Activated CD4-positive, alpha-beta T cell treated with anti-CD3 and anti-CD28 coated beads for 48 hours (primary cell): ENCODE data around the gene PID1.

ENCODE experiments used
- DNase-seq: peaks from one replicate; pipeline ENCODE4 v3.0.0-alpha.2; 2020

PID1 gene

GRCh38 chr2:229162015-229162414 is 109.1 kb downstream of the PID1 start:
- no peak for DNase-seq

- DNase-seq = no peak
Observed at GRCh38 chr2:229160984-229161383, 110.1 kb downstream of the PID1 start.

GRCh38 chr2:229160180-229160579 is 110.9 kb downstream of the PID1 start:
- DNase-seq = no peak

GRCh38 chr2:229159405-229159804 is 111.7 kb downstream of the PID1 start:
- no peak for DNase-seq

GRCh38 chr2:229154381-229154780 is 116.7 kb downstream of the PID1 start:
- DNase-seq = no peak

- DNase-seq = no peak
Observed at GRCh38 chr2:229153951-229154350, 117.1 kb downstream of the PID1 start.

- no peak for DNase-seq
Observed at GRCh38 chr2:229153267-229153666, 117.8 kb downstream of the PID1 start.

GRCh38 chr2:229152674-229153073 is 118.4 kb downstream of the PID1 start:
- no peak for DNase-seq

- DNase-seq = no peak
Observed at GRCh38 chr2:229150317-229150716, 120.8 kb downstream of the PID1 start.

- DNase-seq = no peak
Observed at GRCh38 chr2:229141424-229142025, 129.6 kb downstream of the PID1 start.

GRCh38 chr2:229137639-229138038 is 133.4 kb downstream of the PID1 start:
- no peak for DNase-seq

- DNase-seq = no peak
Observed at GRCh38 chr2:229137066-229137465, 134.0 kb downstream of the PID1 start.

- DNase-seq = no peak
Observed at GRCh38 chr2:229133155-229133772, 137.8 kb downstream of the PID1 start.

- DNase-seq = no peak
Observed at GRCh38 chr2:229132236-229132635, 138.9 kb downstream of the PID1 start.

GRCh38 chr2:229130522-229130921 is 140.6 kb downstream of the PID1 start:
- no peak for DNase-seq

GRCh38 chr2:229129738-229130371 is 141.2 kb downstream of the PID1 start:
- no peak for DNase-seq

GRCh38 chr2:229127471-229127870 is 143.6 kb downstream of the PID1 start:
- DNase-seq = no peak

- no peak for DNase-seq
Observed at GRCh38 chr2:229126066-229126465, 145.0 kb downstream of the PID1 start.

- no peak for DNase-seq
Observed at GRCh38 chr2:229124136-229124535, 147.0 kb downstream of the PID1 start.

GRCh38 chr2:229118927-229119326 is 152.2 kb downstream of the PID1 start:
- no peak for DNase-seq

- no peak for DNase-seq
Observed at GRCh38 chr2:229118336-229118735, 152.8 kb downstream of the PID1 start.

GRCh38 chr2:229111744-229112143 is 159.3 kb downstream of the PID1 start:
- DNase-seq = no peak

GRCh38 chr2:229109195-229109594 is 161.9 kb downstream of the PID1 start:
- no peak for DNase-seq

GRCh38 chr2:229107601-229108000 is 163.5 kb downstream of the PID1 start:
- DNase-seq = no peak

GRCh38 chr2:229104974-229105387 is 166.1 kb downstream of the PID1 start:
- no peak for DNase-seq
